Natural killer cell treated with Interleukin-12 subunit alpha and Interleukin-12 subunit beta and Interleukin-15 and Interleukin-18, amount 100 ng/mL, for 72 hours (primary cell): ENCODE results near the gene RAMP3. TPM values are rescaled to one million over a fixed set of nuclear protein-coding genes. Genes with fewer than 3 reads are reported as not detected.

Source experiments
- ATAC-seq, 2 donors: fragments of 150-1000 bp; cut with Tn5 transposase in 1 of 2; sonication (Bioruptor Pico), chemical (Tn5 transposase) in 1 of 2; 2 replicates each; pipeline ENCODE4 v1.10.0; 2021
- DNase-seq: peaks from one replicate; pipeline ENCODE4 v3.0.0; 2022; ENCODE audit warnings: low spot score
- H3K27ac Mint-ChIP-seq, 2 donors: 1 replicate in 1 of 2; 2 replicates in 1 of 2; pipeline ENCODE4 v1.8.0; 2022; ENCODE audit warnings: mixed read lengths in 2 of 2, mild to moderate bottlenecking in 1 of 2, moderate library complexity in 1 of 2
- H3K27me3 Mint-ChIP-seq, 2 donors: 1 replicate in 1 of 2; 2 replicates in 1 of 2; pipeline ENCODE4 v1.8.0; 2022; ENCODE audit warnings: mixed read lengths in 2 of 2
- H3K36me3 Mint-ChIP-seq: one replicate; pipeline ENCODE4 v1.8.0; 2022; ENCODE audit warnings: mixed read lengths
- H3K4me1 Mint-ChIP-seq, 2 donors: 1 replicate in 1 of 2; 2 replicates in 1 of 2; pipeline ENCODE4 v1.8.0; 2022; ENCODE audit warnings: low read depth in 2 of 2, mixed read lengths in 2 of 2, mild to moderate bottlenecking in 1 of 2
- H3K4me3 Mint-ChIP-seq: one replicate; pipeline ENCODE4 v1.8.0; 2022; ENCODE audit warnings: mixed read lengths
- H3K9me3 Mint-ChIP-seq: 2 replicates; pipeline ENCODE4 v1.8.0; 2022; ENCODE audit warnings: mixed read lengths
- total RNA-seq, 2 donors: library from RNA; stranded (reverse); gene quantifications; one replicate each; pipeline ENCODE4 v1.2.3, GENCODE V29; 2022

Gene RAMP3
- total RNA-seq, 2 donors from 2014 or later, result not detected

GRCh38 chr7:45123913-45124710 is 33.5 kb upstream of the RAMP3 start:
- peak overlapping the region; percentile 74 to 91 for H3K27ac Mint-ChIP-seq
- H3K4me1 Mint-ChIP-seq, result peaks cover 11 to 25% of the 10 kb centered on the region in 2 donors
- no peaks in the 10 kb centered on the region for H3K36me3 Mint-ChIP-seq
- no peak for ATAC-seq
- H3K27me3 Mint-ChIP-seq, result no peaks in the 10 kb centered on the region
- DNase-seq, result no peak
- no peaks in the 10 kb centered on the region for H3K9me3 Mint-ChIP-seq
- no peak overlapping the region for H3K4me3 Mint-ChIP-seq

GRCh38 chr7:45125193-45125904 is 32.2 kb upstream of the RAMP3 start:
- ATAC-seq (no peak), DNase-seq (no peak)
- H3K36me3 Mint-ChIP-seq, result no peaks in the 10 kb centered on the region
- no peaks in the 10 kb centered on the region for H3K27me3 Mint-ChIP-seq
- peak overlapping the region in 1 of 2 donors; percentile 73 for H3K27ac Mint-ChIP-seq
- H3K4me3 Mint-ChIP-seq, result no peak overlapping the region
- peaks cover 11 to 23% of the 10 kb centered on the region in 2 donors for H3K4me1 Mint-ChIP-seq
- no peaks in the 10 kb centered on the region for H3K9me3 Mint-ChIP-seq

- H3K27ac Mint-ChIP-seq, result no peak overlapping the region
- H3K27me3 Mint-ChIP-seq, result no peaks in the 10 kb centered on the region
- H3K36me3 Mint-ChIP-seq, result no peaks in the 10 kb centered on the region
- no peak overlapping the region for H3K4me3 Mint-ChIP-seq
- ATAC-seq (no peak), DNase-seq (no peak)
- H3K4me1 Mint-ChIP-seq, result peaks cover 11 to 22% of the 10 kb centered on the region in 2 donors
- no peaks in the 10 kb centered on the region for H3K9me3 Mint-ChIP-seq
Observed at GRCh38 chr7:45126201-45126600, 31.4 kb upstream of the RAMP3 start.

GRCh38 chr7:45126920-45127319 is 30.7 kb upstream of the RAMP3 start:
- Mint-ChIP-seq H3K36me3 (no peaks in the 10 kb centered on the region), H3K27me3 (no peaks in the 10 kb centered on the region), H3K4me3 (no peak overlapping the region), H3K9me3 (no peaks in the 10 kb centered on the region), H3K27ac (no peak overlapping the region), H3K4me1 (peaks cover 11 to 16% of the 10 kb centered on the region in 2 donors)
- ATAC-seq (no peak), DNase-seq (no peak)

- Mint-ChIP-seq H3K27me3 (no peaks in the 10 kb centered on the region), H3K4me1 (peaks cover 0 to 2% of the 10 kb centered on the region in 2 donors), H3K9me3 (no peaks in the 10 kb centered on the region), H3K27ac (peak overlapping the region in 1 of 2 donors; percentile 31), H3K36me3 (no peaks in the 10 kb centered on the region), H3K4me3 (no peak overlapping the region)
- no peak for ATAC-seq
- DNase-seq, result no peak
Observed at GRCh38 chr7:45129181-45129800, 28.3 kb upstream of the RAMP3 start.

- no peaks in the 10 kb centered on the region for H3K36me3 Mint-ChIP-seq
- H3K27ac Mint-ChIP-seq, result no peak overlapping the region
- no peak overlapping the region for H3K4me3 Mint-ChIP-seq
- no peak for ATAC-seq
- H3K4me1 Mint-ChIP-seq, result peaks cover 0 to 2% of the 10 kb centered on the region in 2 donors
- no peaks in the 10 kb centered on the region for H3K27me3 Mint-ChIP-seq
- H3K9me3 Mint-ChIP-seq, result no peaks in the 10 kb centered on the region
- no peak for DNase-seq
Observed at GRCh38 chr7:45129906-45130305, 27.7 kb upstream of the RAMP3 start.

- Mint-ChIP-seq H3K36me3 (no peaks in the 10 kb centered on the region), H3K27ac (no peak overlapping the region), H3K4me3 (no peak overlapping the region), H3K9me3 (no peaks in the 10 kb centered on the region), H3K27me3 (no peaks in the 10 kb centered on the region), H3K4me1 (peaks cover 0 to 8% of the 10 kb centered on the region in 2 donors)
- no peak for ATAC-seq
- DNase-seq, result no peak
Observed at GRCh38 chr7:45130910-45131309, 26.7 kb upstream of the RAMP3 start.

- H3K27me3 Mint-ChIP-seq, result no peaks in the 10 kb centered on the region
- H3K27ac Mint-ChIP-seq, result no peak overlapping the region
Observed at GRCh38 chr7:45131891-45132290, 25.7 kb upstream of the RAMP3 start.

GRCh38 chr7:45132708-45133320 is 24.8 kb upstream of the RAMP3 start:
- Mint-ChIP-seq H3K4me1 (peaks cover 0 to 12% of the 10 kb centered on the region in 2 donors), H3K27me3 (peaks cover 0 to 2% of the 10 kb centered on the region in 2 donors), H3K36me3 (no peaks in the 10 kb centered on the region), H3K9me3 (no peaks in the 10 kb centered on the region), H3K27ac (no peak overlapping the region), H3K4me3 (no peak overlapping the region)
- DNase-seq, result no peak
- no peak for ATAC-seq

More at GRCh38 chr7:45131891-45132290, 25.7 kb upstream of the RAMP3 start:
- H3K4me3 Mint-ChIP-seq, result no peak overlapping the region
- peaks cover 0 to 12% of the 10 kb centered on the region in 2 donors for H3K4me1 Mint-ChIP-seq
- DNase-seq, result no peak
- H3K36me3 Mint-ChIP-seq, result no peaks in the 10 kb centered on the region
- no peaks in the 10 kb centered on the region for H3K9me3 Mint-ChIP-seq
- no peak for ATAC-seq

- H3K27ac Mint-ChIP-seq, result peak overlapping the region in 1 of 2 donors; percentile 36
- DNase-seq (no peak), ATAC-seq (no peak)
- H3K4me3 Mint-ChIP-seq, result no peak overlapping the region
- H3K9me3 Mint-ChIP-seq, result no peaks in the 10 kb centered on the region
- no peaks in the 10 kb centered on the region for H3K36me3 Mint-ChIP-seq
- peaks cover 0 to 5% of the 10 kb centered on the region in 2 donors for H3K27me3 Mint-ChIP-seq
- peaks cover 0 to 14% of the 10 kb centered on the region in 2 donors for H3K4me1 Mint-ChIP-seq
Observed at GRCh38 chr7:45133352-45133751, 24.2 kb upstream of the RAMP3 start.

GRCh38 chr7:45133877-45134276 is 23.7 kb upstream of the RAMP3 start:
- DNase-seq (no peak), ATAC-seq (no peak)
- peaks cover 0 to 5% of the 10 kb centered on the region in 2 donors for H3K27me3 Mint-ChIP-seq
- H3K4me3 Mint-ChIP-seq, result no peak overlapping the region
- H3K9me3 Mint-ChIP-seq, result no peaks in the 10 kb centered on the region
- peaks cover 0 to 14% of the 10 kb centered on the region in 2 donors for H3K4me1 Mint-ChIP-seq
- H3K27ac Mint-ChIP-seq, result peak overlapping the region in 1 of 2 donors; percentile 36
- H3K36me3 Mint-ChIP-seq, result no peaks in the 10 kb centered on the region

GRCh38 chr7:45136106-45137060 is 21.2 kb upstream of the RAMP3 start:
- Mint-ChIP-seq H3K9me3 (no peaks in the 10 kb centered on the region), H3K27ac (no peak overlapping the region), H3K36me3 (no peaks in the 10 kb centered on the region), H3K4me1 (peaks cover 5 to 21% of the 10 kb centered on the region in 2 donors), H3K27me3 (peaks cover 0 to 5% of the 10 kb centered on the region in 2 donors), H3K4me3 (no peak overlapping the region)
- ATAC-seq, result peak; percentile 71 to 80
- peak; percentile 67 for DNase-seq
